GM13976 (cell line): ENCODE data around the gene TCF4.

ENCODE experiments used
- DNase-seq: peaks from one replicate; pipeline ENCODE4 v3.0.0; 2012; ENCODE audit warnings: low spot score
- in situ Hi-C: fragments of 300-500 bp; cut with MboI; formaldehyde crosslinking; loops from one replicate; pipeline ENCODE4 v1.12.0; 2022; ENCODE audit warnings: low sequenced_read_pairs, mixed read lengths, inconsistent platforms; ENCODE audit not compliant: unreplicated experiment
- TF ChIP-seq, protein P1 (sequence below): IDR thresholded peaks from 2 replicates; pipeline ENCODE4 v1.5.1; 2012; ENCODE audit warnings: borderline replicate concordance, mild to moderate bottlenecking; ENCODE audit not compliant: insufficient read depth; ENCODE audit errors: extremely low read depth, missing control alignments, control extremely low read depth

The TCF4 gene

GRCh38 chr18:55349685-55350084 lies 238.3 kb downstream of the TCF4 start:
- no peak for DNase-seq
- in situ Hi-C loops: no loop called here
- TF ChIP-seq, protein P1, sequence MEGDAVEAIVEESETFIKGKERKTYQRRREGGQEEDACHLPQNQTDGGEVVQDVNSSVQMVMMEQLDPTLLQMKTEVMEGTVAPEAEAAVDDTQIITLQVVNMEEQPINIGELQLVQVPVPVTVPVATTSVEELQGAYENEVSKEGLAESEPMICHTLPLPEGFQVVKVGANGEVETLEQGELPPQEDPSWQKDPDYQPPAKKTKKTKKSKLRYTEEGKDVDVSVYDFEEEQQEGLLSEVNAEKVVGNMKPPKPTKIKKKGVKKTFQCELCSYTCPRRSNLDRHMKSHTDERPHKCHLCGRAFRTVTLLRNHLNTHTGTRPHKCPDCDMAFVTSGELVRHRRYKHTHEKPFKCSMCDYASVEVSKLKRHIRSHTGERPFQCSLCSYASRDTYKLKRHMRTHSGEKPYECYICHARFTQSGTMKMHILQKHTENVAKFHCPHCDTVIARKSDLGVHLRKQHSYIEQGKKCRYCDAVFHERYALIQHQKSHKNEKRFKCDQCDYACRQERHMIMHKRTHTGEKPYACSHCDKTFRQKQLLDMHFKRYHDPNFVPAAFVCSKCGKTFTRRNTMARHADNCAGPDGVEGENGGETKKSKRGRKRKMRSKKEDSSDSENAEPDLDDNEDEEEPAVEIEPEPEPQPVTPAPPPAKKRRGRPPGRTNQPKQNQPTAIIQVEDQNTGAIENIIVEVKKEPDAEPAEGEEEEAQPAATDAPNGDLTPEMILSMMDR: no peak

DNA sequence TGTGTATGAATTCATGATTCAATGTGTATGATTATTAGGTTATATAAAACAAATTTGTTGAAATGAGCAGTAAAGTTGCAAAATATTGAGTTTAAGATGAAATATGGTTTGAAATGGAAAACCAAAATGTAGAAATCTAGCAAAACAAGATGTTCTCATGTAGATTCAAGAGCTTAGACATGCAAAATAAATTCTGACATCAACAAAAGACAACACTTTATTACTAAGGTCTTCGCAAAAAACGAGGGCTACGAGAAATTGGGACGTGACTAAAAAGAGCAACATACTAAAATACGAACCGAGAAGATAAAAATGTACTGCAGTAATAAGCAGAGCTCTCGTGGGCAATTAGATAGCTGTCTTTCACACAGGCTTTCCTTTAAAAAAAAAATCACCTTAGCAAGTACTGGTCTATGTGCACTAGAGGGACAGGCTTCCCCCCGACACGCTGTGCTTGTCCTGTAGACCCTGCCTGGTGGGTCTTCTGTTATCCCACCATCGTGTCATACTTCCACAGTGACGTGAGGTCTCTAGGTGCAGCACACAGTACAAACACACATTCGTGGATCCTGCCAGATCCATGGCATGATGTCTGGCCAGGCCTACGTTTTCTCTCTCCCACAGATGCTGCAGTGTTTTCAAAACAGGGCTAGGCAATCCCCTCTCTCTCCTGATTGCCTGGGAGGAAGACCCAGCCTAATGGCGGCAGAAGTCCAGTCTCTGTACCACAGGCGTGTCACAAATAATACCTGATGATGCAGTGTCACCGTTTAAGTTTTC lies 240.8 kb downstream of the TCF4 start:
- in situ Hi-C loops: no loop called here
- DNase-seq: no peak
- TF ChIP-seq, protein P1: no peak

- TF ChIP-seq, protein P1: no peak
- DNase-seq: no peak
- in situ Hi-C loops: no loop called here
These were observed 241.6 kb downstream of the TCF4 start for GRCh38 chr18:55346387-55346786.

DNA sequence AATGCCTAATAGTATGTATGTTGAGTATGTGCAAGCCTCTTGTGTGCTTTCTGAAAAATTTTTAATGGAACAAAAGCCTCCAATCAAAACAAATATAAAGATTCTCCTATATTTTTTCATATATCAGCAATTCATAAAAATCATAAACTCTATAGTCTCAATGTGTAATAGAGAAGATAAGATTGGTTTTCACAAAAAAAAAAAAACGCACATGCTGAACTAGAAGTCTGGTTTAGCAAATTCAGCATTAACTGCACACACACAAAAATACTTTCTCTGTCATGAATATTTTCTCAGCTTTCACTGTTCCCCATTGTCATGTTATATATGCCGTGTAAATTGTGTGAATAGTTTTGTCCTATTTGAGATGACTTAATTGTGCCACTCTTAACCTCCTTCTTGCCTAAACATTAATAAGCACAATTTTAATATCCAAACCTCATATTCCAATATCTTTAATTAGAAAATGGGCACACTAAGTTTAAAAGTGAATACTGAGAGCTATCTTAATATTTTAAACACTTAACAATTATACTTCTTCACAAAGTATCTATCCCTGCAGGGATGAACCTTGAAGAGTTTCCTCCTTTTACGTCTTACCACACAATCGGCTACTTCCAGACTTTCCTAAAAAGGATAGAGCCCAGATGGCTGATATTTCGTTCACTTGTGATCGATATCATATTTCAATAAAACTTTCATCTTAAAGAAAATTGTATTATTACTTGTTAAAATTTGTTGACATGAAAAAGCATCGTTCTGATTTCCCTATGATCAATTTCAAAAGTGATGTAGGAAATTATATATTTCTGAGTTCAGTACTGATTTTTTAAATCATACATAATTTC lies 242.7 kb downstream of the TCF4 start:
- in situ Hi-C loops: no loop called here
- DNase-seq: no peak
- TF ChIP-seq, protein P1: no peak

GRCh38 chr18:55343396-55344073 lies 244.5 kb downstream of the TCF4 start:
- no peak for DNase-seq
- in situ Hi-C loops: no loop called here
- TF ChIP-seq, protein P1: peak; percentile 41

DNA sequence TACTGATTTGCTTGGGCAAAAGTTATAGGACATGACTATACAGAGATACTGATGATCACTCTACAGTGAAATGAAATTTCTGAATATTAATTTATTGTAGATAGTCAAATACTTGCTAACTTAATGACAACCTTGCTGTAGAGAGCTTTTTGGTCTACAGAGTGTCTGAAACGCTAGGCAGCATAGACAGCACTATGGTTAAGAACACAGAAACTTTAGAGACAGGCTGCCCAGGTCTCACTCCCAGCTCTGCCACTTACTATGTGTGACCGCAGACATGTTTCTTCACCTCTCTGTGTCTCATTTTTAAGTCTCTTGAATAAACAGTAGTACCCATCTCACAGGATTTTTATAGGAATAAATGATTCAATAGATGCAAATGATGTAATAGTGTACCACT lies 247.0 kb downstream of the TCF4 start:
- TF ChIP-seq, protein P1: no peak
- no peak for DNase-seq
- in situ Hi-C loops: no loop called here
